Raji (cell line): Measurements from ENCODE around the gene MAGI3.

ENCODE experiments used
- POLR2A ChIP-seq: IDR thresholded peaks from 2 replicates; pipeline ENCODE4 v1.6.1; 2011; ENCODE audit warnings: low read depth, low read length, control low read depth; ENCODE audit not compliant: insufficient read depth

MAGI3 gene

GRCh38 chr1:113674591-113674990 lies 284.3 kb downstream of the MAGI3 start:
- no peak for TF ChIP-seq POLR2A

- TF ChIP-seq POLR2A = no peak
Measured at GRCh38 chr1:113675302-113675701, 285.0 kb downstream of the MAGI3 start.

GRCh38 chr1:113676524-113676923 lies 286.2 kb downstream of the MAGI3 start:
- no peak for TF ChIP-seq POLR2A

- no peak for TF ChIP-seq POLR2A
Measured at GRCh38 chr1:113677250-113678158, 287.2 kb downstream of the MAGI3 start.

- no peak for TF ChIP-seq POLR2A
Measured at GRCh38 chr1:113678159-113678469, 287.8 kb downstream of the MAGI3 start.

DNA sequence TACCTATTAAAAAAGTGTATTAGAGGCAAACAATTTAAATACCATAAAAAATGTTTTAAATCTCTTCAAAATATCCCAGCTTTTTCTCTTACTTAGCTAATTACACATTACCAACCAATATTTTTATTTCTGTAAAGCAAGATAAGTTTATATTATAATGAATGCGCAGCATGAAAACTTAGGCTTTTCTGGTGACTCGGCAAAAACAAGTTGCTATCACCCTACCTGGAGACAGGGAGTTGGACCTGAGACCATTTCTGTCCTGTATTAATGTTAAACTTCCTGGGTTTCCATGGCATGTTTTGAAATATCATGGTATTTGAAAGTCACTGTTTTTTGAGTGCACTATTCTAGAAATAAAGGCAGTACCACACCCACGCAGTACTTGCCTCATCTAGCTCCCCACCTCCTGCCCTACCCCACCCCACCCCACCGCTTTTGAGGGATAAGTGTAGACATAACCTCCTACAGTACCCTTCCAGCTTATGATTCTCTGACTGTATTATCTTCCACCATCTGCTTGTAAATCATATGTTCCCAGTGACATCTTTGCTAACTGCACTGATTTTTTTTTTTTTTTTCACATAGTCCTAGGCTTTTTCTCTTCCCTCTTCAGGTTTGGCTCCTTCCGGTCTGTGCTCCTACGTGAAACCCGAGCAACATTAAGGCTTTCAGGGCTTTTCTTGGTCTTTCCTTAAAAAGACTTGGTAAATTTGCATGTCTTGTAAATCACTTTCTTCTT lies 291.5 kb downstream of the MAGI3 start:
- TF ChIP-seq POLR2A = no peak

- no peak for TF ChIP-seq POLR2A
Measured at GRCh38 chr1:113683384-113684152, 293.3 kb downstream of the MAGI3 start.

GRCh38 chr1:113684153-113684541 lies 293.8 kb downstream of the MAGI3 start:
- TF ChIP-seq POLR2A = no peak

- TF ChIP-seq POLR2A = no peak
Measured at GRCh38 chr1:113686891-113687618, 296.7 kb downstream of the MAGI3 start.

DNA sequence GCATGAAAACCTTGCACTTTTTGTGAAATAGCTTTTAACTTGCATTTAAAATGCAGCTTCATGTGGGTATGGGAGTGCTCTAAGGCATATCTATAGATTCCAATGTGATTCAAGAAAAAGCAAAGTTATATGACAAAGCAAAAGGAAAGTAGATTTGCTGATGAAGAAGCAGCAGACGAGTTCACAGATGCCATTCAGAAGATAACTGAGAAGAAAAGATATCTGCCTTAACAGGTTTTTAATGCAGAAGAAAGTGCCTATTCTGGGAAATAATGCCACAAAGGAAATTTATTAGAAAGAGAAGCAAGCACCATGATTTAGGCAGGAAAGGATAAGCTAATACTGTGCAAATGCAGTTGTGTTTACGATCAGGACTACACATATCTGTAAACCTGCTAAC lies 300.9 kb downstream of the MAGI3 start:
- TF ChIP-seq POLR2A = no peak

DNA sequence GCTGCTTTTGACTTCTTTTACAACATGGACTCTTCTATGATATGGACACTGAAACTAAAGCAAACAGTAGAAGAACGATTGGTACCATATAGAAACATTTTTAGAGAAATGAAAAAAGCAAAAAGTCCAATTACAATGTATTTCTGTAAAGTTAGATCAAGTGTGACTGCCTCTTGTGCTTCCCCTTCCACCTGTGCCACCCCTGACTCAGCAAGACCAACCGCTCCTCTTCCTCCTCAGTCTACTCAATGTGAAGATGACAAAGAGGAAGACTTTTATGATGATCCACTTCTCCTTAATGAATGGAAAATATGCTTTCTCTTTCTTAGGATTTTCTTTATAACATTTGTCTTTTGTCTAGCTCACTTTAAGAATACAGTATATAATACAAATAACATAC lies 302.0 kb downstream of the MAGI3 start:
- TF ChIP-seq POLR2A = no peak

GRCh38 chr1:113692824-113693431 lies 302.6 kb downstream of the MAGI3 start:
- no peak for TF ChIP-seq POLR2A

GRCh38 chr1:113694910-113695309 lies 304.6 kb downstream of the MAGI3 start:
- TF ChIP-seq POLR2A = no peak

DNA sequence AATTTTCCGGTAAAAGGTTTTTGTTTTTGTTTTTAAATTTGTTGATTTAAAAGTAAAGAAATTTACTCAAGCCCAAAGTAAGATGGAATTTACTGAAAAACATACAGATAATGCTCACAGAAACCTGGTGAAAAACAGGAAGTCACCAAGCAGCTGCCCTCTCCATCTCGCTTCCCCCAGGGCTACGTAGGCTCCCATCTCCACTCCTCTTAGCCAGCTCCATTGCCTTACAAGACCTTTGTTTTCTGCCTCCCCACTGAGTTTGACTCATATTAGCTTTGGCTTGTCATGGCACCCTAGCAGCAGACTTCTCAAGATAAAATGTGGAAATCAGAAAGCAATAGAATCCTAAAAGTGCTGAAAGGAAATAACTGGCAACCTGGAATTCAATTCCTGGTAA lies 311.1 kb downstream of the MAGI3 start:
- TF ChIP-seq POLR2A = no peak
